WTC11 (cell line): ENCODE results near the gene GAD2.

Experiments used
- CTCF ChIP-seq: fragments of 200-600 bp; IDR thresholded peaks from 2 replicates; pipeline ENCODE4 v1.8.0; 2022; ENCODE audit warnings: antibody characterized with exemption
- TF ChIP-seq, protein P1 (sequence below): sonication (generic); formaldehyde crosslinking; IDR thresholded peaks from 2 replicates; pipeline ENCODE4 v1.8.1; 2022; ENCODE audit warnings: missing genetic modification reagents, borderline replicate concordance

DNA sequence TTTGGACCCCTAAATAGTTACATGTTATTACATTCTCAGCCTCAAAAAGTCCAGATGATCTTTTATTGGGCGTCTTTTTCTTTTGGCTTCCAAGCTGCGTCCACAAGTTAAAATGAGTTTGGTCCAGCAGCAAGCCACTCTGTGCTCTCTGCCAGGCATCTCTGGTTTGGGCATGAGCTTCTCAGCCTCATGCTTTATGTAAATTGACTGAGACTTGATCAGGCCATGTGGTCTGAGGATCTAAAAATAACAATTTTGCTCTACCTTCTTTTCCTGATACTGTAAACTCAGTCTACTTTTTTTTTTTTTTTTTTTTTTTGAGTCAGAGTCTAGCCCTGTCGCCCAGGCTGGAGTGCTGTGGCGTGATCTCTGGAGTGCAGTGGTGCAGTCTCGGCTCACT, 15.6 kb downstream of the GAD2 start:
- TF ChIP-seq, protein P1, sequence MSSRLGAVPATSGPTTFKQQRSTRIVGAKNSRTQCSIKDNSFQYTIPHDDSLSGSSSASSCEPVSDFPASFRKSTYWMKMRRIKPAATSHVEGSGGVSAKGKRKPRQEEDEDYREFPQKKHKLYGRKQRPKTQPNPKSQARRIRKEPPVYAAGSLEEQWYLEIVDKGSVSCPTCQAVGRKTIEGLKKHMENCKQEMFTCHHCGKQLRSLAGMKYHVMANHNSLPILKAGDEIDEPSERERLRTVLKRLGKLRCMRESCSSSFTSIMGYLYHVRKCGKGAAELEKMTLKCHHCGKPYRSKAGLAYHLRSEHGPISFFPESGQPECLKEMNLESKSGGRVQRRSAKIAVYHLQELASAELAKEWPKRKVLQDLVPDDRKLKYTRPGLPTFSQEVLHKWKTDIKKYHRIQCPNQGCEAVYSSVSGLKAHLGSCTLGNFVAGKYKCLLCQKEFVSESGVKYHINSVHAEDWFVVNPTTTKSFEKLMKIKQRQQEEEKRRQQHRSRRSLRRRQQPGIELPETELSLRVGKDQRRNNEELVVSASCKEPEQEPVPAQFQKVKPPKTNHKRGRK (CRISPR knock-in tag), result no peak
- no peak for TF ChIP-seq CTCF
